Measurements from ENCODE around the gene ACSS1.

The ACSS1 gene

DNA sequence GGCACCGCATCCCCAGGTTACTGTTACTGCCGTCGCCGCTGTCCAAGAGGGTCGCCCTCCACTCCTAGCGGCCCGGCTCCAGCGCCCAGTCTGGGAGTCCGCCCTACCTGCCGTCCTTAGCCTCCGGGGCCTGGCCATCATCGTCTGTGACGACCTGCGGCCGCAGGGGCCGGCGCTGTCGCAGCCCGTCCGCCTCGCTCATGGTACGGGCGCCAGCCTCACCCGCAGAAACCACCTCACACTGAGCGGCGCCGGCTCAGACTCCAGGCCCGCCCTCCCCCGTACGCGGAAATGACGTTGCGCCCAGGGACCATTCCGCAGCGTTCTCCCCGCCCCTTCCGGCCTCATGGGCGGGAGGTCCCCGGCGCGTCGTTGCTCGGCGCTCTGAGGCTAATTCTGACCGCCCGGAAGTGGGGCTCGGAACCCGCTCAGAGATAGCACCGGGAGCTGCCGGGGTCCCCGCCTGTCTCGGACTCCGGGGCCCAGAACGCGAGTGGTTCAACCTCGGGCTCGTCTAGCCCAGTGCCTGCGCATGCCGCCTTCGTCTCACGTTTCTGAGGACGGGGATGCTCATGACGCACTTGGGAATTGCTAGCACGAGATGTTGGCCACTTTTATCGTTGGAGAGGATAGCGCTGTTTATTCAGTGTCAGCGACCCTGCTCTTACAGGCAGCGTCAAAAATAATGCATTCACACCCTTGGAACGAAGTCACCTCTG lies 65.3 kb downstream of the ACSS1 start, which contains the start of gene APMAP:
Gene APMAP, minus strand, starts transcription at position 265 of the 719 bp plus-strand sequence. Its CDS starts 63 bp downstream, at position 202.
- peak; percentile 97 for DNase-seq (ENCODE audit: low spot score)

DNA sequence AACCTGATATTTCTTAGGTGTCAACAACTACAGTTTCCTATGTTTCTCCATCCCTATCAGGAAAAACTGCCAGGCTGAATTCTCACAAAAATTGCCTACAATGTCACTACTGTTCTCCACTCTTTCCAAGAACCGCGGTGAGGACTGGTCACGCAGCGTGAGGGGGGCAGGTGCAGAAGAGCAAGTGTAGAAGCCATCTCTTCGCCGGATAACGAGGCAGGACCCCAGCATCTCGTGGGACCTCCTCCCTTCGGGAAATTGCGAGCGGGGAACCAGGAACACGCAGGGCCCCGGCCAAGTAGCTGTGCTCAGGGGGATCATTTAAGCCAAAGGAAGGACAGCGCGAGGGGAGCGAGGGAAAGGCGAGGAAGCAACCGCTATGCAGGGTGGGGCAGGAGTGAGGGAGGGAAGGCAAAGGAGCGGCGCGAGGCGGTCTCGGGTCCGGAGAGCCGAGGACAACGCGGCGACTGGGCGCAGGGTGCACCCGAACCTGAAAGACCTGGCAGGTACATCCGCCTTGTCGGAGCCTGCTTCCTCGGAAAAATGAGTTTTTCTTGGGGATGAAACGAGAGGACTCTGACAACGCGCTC lies 65.9 kb downstream of the ACSS1 start:
- DNase-seq (ENCODE audit: low spot score): no peak

DNA sequence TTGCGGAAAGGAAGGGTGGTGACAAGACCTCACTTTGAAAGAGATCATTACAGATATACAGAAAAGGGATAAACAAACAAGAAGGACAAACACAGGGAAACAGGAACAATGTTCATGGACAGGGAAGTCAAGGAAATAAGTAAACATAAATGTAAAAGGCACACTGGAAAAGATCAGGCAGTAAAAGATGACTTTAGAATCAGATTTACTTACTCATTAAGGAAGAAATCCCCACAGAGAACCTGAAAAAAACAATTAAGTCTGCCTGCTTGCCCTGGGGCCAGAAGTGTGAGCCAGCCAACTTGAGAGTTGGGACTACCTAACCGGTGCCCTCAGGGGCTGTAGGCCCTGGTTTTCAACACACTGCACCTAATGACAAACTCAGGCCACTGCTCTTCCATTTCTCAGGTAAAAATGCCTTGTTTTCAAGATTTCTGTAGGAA lies 67.1 kb downstream of the ACSS1 start:
- no peak for DNase-seq (ENCODE audit: low spot score)

DNA sequence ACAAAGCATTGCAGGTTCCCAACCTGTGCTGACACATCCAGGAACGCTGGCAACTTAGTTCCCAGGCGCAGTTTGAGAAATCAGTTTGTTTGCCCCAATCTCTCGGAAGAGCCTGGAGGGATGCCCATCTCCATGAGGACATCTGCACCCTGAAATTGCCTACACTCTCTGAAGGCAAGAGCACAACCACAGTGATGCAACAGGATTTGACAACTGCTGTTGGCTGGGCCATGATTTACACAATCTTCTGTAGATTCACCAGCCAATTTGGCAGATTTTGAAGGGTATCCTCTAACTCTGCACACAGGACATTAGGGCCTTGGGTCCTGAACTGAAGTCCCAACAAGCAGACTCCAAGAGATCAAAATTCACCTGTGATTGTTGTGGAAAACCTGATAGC lies 68.8 kb downstream of the ACSS1 start:
- no peak for DNase-seq (ENCODE audit: low spot score)

DNA sequence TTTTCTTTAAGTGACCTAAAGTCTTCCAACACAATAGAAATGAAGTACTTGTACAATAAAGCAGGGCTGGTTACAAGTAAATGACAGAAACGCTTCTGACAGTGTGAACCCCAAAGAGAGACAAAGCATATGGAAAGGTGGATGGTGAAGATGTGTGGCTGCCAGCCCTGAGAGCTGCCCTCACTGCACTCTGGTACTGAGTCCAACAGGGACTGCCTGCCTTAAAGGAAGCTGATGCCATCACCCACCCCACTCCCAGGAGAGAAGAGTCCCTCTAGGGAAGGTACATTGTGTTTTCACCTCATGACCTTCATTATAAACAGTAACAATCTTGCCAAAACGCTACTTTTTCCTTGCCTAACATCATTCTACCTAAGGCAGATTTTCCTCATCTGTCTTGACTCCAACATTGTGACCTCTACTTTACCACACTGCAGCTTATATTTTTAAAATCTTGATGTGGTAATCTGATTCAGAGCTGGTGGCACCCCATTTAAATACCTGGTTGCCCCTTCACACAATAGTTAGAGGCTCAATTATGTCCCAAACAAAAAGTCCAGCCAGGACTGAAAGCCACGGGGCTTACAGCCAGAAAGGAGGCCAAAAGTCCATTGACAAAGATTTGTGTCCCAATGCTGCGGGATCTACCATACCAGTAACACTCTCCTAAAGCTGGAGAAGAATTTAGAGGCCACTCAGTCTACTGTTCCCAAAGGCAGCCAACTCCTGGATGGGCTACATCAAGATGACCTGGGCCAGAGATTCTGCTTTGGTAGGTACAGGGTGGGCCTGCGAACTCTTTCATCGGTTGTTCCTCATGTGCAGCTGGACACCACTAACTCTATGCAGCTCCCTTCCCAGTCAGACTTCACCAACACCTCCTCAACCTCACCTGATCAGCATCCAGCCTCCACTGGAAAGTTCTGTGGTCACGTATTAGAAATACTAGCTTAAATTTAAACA lies 69.8 kb downstream of the ACSS1 start:
- no peak for DNase-seq (ENCODE audit: low spot score)

DNA sequence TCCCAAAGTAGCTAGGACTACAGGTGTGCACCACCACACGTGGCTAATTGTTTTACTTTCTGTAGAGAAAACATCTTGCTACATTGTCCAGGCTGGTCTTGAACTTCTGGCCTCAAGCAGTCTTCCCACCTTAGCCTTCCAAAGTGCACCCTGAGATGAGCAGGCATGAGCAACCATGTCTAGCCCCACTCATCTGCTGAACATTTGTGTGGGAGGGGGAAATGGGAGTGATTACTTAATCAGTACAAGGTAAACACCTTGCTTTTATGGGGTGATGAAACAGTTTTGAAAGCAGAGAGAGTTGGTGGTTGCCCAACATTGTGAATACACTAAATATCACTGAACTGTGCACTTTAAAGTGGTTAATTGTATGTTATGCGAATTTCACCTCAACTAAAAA lies 70.7 kb downstream of the ACSS1 start:
- no peak for DNase-seq (ENCODE audit: low spot score)

DNA sequence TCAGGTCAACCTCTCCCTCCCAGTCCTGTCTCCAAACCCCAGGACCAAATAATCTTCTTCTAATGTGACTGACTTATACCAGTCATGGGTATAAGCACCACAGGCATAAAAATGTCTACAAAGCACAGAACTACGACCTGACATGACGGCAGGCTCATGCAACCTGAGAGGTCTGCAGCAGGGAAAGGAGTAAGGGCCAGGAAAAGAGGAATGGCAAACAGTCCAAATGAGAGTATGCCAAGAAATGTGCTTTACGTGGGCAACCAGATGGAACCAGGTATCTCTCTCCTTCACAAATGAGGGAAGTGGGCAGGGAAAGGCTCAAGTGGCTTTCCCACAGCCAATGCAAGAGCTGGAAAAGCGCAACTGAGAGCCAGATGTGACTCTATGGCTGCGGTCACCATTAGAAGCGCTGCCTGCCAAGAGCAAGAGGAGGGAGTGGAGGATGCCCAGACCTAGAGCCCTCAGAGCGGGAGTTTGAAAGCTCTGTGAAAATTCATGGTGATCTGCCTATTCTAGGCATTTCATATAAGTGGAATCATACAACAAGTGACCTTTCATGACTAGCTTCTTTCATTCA lies 71.4 kb downstream of the ACSS1 start:
- DNase-seq (ENCODE audit: low spot score): no peak

DNA sequence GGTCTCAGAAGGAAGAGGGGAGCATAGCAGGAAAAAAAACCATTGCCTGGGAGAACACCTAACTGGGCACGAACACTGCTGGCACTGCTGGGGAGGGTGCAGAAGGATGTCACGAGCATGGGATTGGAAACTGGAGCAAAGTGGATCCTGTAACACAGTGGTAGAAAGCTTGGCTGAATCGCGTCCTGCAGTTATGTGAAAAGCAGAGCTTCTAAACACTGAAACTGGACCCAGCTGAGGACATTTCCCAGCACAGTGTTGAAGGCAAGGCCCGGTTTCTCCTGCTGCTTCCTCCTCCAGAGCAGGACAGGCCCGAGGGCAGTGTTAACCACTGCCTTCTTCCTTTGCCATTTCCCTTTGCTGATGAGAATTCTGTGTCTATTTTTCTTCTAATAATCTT lies 72.1 kb downstream of the ACSS1 start:
- DNase-seq (ENCODE audit: low spot score): no peak

DNA sequence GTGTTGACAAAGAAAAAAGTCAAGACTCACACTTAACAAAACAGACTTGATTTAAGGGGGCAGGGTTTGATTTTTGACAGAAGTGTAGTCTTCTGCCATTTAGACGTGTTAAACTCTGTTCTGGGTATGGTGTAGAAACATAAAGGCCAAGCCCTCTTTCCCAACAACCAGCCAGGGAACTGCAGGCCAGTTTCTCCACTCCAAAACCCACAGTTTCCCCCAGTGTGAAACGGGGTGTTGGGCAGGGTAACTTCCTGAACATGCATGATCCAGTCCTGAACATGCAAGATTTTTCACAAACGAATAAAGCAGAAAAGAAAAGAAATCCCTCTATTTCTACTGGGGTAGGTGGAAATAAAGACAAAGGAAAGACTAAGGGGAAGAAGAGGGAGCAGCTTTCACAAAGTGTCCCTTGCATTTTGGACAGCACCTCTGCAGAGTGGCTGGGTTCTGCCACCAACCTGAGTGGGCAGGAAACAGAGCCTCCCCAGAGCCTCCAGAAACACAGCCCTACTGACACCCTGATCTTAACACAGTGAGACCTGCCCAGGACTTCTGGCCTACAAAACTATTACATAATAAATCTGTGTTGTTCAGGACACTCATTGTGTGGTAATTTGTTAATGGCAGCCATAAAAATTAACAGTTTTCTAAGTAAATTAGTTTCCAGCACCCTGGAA lies 72.8 kb downstream of the ACSS1 start:
- no peak for DNase-seq (ENCODE audit: low spot score)

DNA sequence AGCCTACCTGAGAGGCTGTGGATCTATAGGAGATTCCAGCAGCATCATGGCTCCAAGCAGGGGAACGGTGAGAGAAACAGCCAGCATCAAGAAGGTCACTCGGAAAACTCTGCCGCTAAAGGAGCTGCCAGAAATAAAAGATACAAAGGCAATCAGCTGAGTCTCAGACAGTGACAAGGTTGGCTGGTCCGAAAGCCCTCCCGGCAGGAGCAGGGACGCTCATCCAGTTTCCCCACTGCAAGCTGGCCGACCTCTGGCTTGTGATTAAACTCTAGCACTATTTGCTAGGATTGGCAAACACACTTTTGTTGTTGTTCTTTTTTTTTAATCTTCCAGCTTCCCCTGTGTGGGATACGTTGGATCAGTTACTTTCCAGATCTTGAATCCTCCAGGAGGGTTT lies 74.0 kb downstream of the ACSS1 start:
- DNase-seq (ENCODE audit: low spot score): no peak

DNA sequence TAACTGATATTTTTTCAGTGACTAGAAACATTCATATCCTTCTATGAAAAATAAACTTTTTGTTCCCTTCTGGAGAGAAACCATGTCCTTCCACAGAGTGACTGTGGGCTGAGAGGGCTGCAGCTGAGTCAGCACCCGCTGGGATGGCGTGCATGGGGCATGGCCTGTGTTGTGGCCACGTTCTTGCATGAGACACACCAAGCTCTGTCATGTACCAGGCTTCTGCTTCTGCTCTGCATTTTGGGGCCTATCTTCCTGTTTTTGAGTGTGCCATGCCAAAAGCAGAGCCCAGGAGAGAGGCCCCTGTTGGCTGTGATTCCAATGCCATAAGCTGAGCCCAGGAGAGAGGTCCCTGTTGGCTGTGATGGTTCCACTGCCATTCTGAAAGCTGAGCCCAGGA lies 76.1 kb downstream of the ACSS1 start:
- no peak for DNase-seq (ENCODE audit: low spot score)

DNA sequence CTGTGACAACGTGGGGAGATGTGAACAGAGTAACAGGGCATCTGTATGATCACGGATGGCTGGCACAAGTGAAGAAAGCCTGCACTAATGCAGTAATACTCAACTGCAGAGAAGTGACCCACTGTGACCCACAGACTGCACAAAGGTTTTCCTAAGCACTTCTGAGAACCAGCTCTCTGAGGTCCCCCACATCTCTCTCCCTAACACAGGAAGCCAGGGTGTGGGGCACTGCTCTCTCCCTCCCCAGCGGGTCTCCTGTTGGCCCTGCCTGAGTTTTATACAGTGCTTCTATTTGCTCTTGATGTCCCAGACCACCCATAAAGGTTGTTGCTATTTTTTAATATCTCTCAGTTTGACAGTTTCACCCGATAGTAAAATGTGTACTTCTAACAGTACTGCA lies 76.7 kb downstream of the ACSS1 start:
- no peak for DNase-seq (ENCODE audit: low spot score)

DNA sequence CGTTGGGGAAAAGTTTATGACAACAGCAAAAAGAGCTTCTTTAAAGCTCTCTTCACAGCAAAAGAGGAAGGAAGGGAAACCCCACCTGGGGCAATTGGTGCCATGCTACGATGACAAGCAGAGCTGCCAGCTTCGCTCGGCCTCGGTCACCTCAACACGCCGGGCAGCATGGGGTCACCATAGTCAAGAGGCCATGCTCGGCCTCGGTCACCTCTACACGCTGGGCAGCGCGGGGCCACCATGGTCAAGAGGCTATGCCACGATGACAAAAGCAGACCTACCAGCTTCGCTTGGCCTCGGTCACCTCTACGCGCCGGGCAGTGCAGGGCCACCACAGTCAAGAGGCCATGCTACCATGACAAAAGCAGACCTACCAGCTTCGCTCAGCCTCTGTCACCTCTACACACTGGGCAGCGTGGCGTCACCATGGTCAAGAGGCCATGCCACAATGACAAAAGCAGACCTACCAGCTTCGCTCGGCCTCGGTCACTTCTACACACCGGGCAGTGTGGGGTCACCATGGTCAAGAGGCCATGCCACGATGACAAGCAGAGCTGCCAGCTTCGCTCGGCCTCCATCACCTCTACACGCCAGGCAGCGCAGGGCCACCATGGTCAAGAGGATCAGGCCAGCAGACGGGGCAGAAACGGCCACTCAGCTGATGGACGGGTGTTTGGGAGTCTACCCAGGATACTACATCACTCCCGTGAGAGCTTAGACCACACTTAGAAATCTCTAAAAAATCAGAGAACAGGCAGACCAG lies 77.5 kb downstream of the ACSS1 start:
- DNase-seq (ENCODE audit: low spot score): no peak

DNA sequence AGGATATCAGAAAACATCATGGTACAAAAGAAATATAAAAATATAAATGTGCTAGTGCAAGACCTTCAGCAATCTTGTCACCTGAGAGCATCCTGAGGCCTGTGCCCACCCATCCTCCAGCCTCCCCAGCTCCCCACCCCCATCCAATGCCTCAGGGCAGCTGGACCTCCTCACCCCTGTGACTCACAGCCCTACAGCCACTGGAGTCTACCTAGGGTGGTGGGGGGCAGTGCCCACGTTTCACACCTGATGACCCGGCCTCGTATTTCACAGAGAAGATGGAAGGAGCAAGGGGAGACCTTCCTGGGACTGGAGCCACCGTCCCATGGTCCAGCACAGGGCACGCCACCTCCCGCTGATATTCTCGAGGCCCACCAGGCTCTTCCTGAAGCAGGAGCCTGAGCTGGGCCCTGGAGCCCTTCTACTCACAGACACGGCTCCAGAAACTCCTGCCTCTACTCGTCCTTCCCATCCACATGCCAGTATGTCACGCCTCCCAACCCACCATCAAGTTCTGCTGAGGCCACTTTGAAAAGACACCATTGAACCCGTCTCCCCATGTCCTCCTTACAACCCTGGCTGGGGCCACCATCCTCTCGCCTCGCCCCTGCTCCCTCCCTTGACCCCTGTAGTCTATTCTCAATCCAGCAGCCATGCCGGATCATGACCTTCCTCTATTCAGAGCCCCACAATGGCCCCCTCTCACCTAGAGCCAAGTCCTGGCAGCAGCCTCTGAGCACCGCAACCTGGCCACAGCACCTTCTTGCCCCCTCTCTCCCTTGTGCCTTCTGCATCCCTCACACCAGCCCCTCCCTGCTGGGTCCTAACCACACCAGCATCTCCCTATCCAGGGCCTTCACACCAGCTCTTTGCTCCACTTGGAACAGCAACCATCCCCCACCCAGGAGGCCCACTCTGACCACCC lies 78.6 kb downstream of the ACSS1 start:
- DNase-seq (ENCODE audit: low spot score): no peak

DNA sequence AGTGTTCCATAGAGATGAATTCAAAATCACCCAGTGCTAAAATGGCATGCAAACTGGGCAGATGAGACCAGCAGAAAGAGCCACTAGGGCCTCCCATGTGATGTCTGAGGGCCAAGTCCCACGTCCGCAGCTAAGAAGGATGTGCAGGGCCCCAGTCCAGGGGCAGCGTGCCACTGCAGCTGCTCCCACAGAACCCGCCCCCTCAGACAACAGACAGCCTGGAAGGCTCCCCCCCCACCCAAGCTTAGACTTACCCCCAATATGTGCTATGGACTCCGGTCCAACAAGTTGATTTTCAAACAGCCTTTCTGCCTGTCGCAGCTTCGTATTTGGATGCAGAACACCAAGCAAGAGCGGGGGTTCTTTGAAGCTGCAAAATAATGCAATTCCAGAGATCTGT lies 79.4 kb downstream of the ACSS1 start:
- no peak for DNase-seq (ENCODE audit: low spot score)

DNA sequence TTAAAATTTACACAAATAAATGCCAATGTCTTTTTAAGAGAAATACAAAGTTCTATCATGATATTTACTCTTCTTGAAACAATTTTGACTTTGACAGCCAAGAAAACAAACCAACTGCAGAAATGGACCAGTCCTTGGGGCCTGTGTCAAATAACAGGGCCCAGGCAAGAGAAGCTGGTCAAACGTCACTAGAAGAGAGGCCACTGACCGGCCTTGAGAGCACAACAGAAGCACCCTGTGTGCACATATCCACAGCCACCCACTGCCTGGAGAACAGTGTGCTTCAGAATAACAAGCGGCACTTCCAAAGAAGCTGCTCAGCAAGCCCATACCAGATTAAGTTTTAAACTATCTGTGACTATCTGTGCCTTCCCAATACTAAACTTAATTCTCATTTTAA lies 80.1 kb downstream of the ACSS1 start:
- DNase-seq (ENCODE audit: low spot score): no peak

DNA sequence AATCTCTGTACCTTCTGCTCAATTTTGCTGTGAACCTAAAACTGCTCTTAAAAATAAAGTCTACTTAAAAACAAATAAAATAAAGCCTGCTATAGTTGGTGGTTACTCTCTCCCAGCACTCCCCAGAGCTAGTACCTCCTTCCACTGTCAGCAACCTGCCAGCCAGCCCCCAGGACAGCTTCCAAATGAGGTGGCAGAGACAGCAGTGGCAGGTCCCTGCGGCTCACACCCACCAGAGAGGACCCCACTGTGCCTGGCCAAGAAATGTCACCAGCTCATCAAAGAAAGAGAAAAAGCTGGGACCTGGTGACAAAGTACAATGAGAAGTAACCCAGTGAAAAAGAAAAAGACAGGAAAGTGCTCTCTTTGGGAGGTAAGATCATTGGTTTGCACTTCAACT lies 80.6 kb downstream of the ACSS1 start:
- no peak for DNase-seq (ENCODE audit: low spot score)

DNA sequence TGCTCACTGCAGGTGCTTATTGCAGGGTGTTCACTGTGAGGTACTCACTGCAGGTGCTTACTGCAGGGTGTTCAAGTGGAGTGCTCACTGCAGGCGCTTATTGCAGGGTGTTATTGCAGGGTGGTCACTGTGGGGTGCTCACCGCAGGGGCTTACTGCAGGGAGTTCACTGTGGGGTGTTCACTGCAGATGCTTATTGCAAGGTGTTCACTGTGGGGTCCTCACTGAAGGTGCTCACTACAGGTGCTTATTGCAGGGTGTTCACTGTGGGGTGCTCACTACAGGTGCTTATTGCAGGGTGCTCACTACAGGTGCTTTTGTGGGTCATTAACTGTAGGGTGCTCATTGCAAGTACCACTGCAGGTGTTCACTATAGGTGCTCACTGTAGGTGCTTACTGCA lies 85.6 kb downstream of the ACSS1 start:
- DNase-seq (ENCODE audit: low spot score): no peak

DNA sequence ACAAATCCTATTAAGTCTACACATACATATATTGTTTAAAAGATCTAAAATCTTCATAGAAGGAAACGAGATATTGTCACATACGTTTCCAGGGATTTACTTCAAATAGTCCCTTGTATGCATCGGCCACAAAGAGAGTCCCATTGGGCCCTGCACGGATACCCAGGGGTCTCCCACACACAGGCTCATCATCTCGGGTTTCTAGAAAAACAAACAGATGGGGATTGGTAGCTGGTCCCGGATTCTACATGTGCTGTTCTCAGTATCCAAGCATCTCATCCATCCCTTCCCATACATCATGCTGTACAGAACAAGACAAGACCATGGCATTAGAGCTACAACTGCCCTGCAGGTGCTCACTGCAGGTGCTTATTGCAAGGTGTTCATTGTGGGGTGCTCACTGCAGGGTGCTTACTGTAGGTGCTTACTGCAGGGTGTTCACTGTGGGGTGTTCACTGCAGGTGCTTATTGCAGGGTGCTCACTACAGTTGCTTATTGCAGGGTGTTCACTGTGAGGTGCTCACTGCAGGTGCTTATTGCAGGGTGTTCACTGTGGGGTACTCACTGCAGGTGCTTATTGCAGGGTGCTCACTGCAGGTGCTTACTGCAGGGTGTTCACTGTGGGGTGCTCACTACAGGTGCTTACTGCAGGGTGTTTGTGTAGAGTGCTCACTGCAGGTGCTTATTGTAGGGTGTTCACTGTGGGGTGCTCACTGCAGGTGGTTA lies 86.4 kb downstream of the ACSS1 start:
- DNase-seq (ENCODE audit: low spot score): no peak

All from germinal center (tissue), 1 donor.